Bronchial smooth muscle cell (primary cell): Measurements from ENCODE around the gene SRP14. TPM values are rescaled to one million over a fixed set of nuclear protein-coding genes. Genes with fewer than 3 reads are reported as not detected.

Experiments
- total RNA-seq: library from RNA; depleted of rRNA; stranded (reverse); fragments of >200 nt; gene quantifications from 2 replicates; pipeline ENCODE4 v1.2.1, GENCODE V29; 2014

Gene SRP14, protein sequence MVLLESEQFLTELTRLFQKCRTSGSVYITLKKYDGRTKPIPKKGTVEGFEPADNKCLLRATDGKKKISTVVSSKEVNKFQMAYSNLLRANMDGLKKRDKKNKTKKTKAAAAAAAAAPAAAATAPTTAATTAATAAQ
- 216 and 259 TPM in 2 replicates for total RNA-seq

GRCh38 chr15:40038638-40039543 is at the start of gene SRP14:
Gene SRP14, minus strand, starts transcription at chr15:40039181. Its CDS starts 65 bp downstream, at chr15:40039116.

Other genes starting within 250 kb of the SRP14 start
- gene GPR176, start 118.9 kb downstream of the SRP14 start, total RNA-seq = 37.4 and 58.8 TPM in 2 replicates
- 36.4 and 44.3 TPM in 2 replicates for gene EIF2AK4, start 105.1 kb downstream of the SRP14 start, total RNA-seq
- 3.8 and 21.8 TPM in 2 replicates for gene BMF, start 69.7 kb upstream of the SRP14 start, total RNA-seq
- gene BUB1B, start 121.9 kb upstream of the SRP14 start, total RNA-seq = 1.5 and 3.0 TPM in 2 replicates
- gene PAK6, start 199.9 kb upstream of the SRP14 start, total RNA-seq = under 0.01 and 0.16 TPM in 2 replicates
- not detected in 2 replicates for gene ANKRD63, start 243.9 kb upstream of the SRP14 start, total RNA-seq